GM18519 (cell line): Measurements from ENCODE around the gene TET2.
"Not testable (repeated sequence)": the region's sequence is repeated elsewhere in the genome, so short reads cannot be mapped to it uniquely, and the experiment has no call there.

Source experiments
- ATAC-seq: cut with Tn5 transposase; IDR thresholded peaks from one replicate; pipeline ENCODE4 v1.9.1; 2021; ENCODE audit warnings: mild to moderate bottlenecking, moderate library complexity; ENCODE audit not compliant: unreplicated experiment, low FRiP score

TET2 gene

DNA sequence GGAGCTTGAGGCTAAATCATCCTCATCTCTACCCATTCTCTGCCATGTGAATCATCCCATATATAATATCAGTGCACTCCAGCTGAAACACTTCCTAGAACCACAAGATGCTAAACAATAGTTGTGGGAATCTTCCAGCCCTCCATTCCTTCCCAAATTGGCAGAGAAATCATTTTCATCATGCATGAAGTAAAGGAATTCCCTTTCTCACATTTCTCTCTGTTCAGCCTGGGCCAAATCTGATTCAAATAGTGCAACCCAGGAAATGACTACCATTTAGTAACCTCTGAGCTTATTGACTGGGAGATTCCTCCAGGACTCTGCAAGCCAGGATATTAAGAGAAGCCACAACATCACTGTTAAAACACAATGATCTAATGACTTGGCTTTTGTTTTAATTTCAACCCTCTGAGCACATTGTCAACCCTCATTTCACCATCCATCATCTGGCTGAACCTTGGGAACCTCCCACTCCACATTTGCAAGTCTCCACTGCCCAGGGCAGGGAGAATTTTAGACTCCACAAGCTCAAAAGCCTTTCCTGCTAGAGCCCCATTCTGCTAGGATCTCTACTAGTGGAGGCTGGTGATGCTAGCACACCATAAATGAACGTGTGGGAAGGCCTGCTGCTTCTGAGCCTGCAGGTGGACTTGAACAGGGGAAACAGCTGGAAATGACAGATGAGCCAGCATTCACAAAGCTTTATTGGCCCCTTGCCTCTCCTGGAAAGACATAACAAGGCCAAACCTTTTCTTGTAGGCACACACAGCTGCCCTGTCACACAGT is 133.9 kb downstream of the TET2 start:
- no peak for ATAC-seq

DNA sequence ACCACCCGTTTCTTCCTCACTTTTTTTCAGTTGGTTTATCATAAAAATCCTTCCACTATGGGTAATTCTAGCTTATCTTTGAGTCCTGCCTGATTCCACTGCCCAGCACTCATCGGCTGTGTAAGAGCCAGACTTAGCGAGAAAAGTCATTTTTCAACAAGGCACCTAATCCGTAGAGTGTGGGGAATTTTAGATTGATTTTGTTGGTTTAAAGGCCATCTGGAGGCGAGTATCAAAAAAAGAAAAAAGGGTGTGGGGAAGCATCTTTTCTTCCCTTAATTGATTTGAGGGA is 134.4 kb downstream of the TET2 start:
- ATAC-seq: no peak

DNA sequence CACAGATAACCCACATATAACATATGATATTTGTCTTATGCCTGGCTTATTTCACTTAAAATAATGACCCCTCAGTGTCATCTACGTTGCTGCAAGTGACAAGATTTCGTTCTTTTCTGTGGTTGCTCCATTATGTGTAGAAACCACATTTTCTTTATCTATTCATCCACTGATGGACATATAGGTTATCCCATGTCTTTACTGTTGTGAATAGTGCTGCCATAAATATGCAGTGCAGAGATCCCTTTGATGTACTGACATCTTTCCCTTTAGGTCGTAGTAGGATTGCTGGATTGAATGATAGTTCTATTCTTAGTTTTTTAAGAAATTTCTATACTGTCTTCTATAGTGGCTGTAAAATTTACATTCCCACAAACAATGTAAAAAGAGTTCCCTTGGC is 135.8 kb downstream of the TET2 start:
- ATAC-seq: no peak

DNA sequence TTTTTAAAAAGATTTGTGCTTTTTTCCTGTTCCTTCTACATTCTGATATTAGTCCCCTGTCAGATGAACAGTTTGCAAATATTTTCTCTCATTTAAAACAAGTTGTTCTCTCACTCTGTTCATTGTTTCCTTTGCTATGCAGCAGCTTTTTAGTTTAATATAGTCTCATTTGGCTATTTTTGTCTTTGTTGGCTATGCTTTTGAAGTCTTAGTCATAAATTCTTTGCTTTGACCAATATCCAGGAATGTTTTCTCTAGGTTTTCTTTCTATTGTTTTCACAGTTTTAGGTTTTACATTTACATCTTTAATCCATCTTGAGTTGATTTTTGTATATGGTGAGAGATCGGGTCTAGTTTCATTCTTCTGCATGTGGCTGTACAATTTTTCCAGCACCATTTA is 136.8 kb downstream of the TET2 start:
- ATAC-seq: no peak

DNA sequence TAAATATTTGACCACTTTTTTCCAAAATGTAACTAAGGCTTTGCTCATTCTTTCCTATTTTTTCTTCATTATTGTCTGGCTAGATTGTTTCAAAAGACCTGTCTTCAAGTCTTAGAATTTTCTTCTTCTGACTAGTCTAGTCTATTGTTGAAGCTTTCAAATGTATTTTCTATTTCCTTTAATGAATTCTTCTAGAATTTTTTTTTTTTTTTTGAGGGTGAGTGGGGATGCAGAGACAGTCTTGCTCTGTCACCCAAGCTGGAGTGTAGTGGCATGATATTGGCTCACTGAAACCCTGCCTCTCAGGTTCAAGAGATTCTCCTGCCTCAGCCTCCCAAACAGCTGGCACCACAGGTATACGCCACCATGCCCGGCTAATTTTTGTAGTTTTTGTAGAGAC is 141.4 kb downstream of the TET2 start:
- no peak for ATAC-seq

DNA sequence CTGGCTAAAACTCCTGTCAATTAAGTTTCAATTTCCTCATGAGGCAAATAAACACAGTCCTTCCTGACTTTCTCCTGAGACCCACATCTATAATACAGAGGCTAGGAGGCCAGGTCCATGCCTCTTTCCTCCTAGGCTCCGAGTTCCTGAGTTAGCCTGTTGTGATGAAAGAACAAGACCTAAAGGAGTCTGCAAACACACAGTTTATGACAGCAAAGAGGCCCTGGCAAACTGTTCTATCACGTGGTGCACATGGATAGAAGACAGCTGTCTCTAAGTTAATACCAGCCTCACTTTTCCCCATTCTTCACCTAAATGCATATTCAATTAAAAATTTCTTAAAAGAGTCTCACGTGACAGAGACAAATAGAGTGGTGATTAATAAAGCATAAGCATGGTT is 145.2 kb downstream of the TET2 start:
- no peak for ATAC-seq

DNA sequence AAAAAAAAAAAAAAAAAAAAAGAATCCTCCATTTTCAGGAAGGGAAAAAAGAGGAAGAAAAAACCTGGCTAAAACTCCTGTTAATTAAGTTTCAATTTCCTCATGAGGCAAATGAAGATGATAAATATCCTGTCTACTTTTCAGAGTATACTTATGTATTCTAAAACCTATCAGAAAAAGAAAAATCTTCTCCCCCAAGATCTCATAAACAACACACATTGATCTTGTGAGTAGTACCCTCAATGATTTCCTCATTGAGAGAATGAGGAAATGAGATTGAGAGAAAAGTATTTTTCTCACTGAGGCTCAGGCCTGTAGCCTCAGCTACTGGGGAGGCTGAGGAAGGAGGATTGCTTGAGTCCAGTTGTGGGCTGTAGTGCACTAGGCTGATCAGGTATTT is 146.7 kb downstream of the TET2 start:
- no peak for ATAC-seq

DNA sequence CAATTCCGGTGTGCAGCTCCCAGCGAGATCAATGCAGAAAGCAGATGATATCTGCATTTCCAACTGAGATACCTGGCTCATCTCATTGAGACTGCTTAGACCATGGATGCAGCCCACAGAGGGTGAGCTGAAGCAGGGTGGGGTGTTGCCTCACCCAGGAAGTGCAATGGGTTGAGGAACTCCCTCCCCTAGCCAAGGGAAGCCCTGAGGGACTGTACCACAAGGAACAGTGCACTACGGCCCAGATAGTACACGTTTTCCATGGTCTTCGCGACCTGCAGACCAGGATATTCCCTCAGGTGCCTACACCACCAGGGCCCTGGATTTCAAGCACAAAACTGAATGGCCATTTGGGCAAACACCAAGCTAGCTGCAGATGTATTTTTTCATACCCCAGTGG is 150.0 kb downstream of the TET2 start:
- ATAC-seq: no peak

DNA sequence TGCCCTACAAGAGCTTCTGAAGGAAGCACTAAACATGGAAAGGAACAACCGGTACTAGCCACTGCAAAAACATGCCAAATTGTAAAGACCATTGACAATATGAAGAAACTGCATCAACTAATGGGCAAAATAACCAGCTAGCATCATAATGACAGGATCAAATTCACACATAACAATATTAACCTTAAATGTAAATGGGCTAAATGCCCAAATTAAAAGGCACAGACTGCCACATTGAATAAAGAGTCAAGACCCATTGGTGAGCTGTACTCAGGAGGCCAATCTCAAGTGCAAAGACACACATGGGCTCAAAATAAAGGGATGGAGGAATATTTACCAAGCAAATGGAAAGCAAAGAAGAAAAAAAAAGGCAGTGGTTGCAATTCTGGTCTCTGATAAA is 152.4 kb downstream of the TET2 start:
- ATAC-seq: not testable (repeated sequence)

DNA sequence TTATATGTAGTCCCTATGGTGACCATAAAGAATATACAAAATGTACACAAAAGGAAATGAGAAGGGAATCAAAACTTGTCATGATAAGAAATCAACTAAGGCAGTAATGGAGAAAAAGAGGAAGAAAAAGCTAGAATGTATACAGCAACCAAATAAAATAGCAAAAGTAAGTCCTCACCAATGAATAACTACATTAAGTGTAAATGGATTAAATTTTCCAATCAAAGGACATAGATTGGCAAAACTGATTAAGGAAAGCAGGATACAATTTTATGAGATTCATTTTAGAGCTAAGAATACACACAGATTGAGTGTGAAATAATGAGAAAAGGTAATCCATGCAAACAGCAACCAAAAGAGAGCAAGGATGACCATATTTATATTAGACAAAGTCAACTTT is 157.4 kb downstream of the TET2 start:
- ATAC-seq: no peak

DNA sequence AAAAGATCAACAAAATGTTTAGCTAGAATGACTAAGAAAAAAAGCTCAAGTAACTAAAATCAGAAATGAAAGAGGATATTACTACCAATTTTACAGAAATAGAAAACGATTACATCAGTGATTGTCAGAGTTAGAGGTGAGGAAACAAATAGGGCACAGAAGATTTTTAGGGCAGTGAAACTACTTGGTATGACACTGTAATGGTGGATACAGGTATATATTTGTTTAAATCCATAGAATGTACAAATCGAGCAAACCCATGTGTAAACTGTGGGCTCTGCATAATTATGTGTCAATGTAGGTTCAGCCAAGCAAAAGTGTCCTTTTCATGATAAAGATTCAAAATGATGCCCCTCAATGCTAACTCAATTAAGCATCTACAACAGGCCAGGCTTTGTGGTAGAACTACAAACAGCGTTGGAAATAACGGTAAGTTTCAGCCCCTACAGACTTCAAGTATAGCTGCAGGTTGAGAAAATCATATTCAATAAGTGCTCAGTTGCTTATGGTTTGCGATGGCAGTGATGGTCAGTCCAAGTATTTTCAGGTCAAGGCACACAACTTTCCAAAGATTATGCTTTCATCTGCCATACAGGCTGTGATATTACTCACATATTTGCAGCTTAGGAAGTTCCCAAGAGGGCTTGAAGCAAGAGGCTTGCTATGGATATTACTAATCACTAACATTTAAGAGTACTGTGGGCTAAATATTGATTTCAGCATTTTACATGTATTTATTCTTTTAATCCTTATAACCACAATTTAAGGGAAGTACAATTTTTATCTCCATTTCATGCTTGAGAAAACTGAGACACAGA is 158.6 kb downstream of the TET2 start:
- ATAC-seq: peak; percentile 35

DNA sequence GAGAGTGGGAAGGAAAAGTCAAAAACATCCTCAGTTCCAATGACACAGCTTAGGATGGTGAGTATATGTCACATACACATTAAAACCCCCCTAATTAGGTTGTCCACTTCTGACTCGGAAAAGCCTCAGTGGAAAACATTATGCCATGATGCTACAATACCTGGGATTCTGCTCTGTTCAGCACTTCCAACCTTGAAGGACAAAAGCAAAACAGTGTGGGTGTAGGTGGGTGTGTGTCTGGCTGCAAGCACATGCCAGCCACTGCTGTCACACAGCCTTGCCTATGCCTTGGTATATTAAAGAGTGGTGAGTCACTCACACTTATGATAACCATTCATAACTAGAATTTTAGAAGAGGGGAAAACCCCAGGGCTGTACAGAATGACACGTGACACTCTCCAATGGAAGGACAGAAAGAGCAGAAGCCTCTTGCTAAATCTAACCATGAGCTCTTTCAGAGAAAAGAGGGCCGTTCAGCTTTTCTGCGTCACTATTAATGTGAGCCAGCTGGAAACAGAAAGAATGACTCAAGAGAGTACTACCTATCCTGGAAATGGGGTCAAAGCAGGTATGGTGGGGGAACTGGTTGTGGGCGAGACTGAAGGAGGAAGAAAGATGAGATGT is 159.6 kb downstream of the TET2 start:
- ATAC-seq: peak; percentile 89

DNA sequence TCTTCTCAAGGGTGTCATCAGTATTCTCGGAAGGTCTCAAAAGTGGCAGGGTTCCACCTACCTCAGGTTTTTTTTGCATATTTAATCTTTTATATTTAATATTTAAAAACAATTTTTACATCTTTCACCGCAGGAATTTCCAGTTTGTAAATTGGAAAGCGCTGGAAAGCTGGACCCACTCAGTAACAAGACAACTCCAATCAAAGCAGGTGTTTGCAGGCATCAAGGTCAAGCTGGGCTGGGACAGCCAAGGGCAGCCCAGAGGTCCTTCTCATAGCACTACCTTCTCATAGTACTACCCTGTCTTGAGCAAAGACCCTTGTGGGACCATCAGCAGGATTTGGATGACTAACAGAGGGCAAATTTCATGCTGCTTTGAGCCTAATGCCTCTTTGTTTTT is 160.1 kb downstream of the TET2 start:
- no peak for ATAC-seq

DNA sequence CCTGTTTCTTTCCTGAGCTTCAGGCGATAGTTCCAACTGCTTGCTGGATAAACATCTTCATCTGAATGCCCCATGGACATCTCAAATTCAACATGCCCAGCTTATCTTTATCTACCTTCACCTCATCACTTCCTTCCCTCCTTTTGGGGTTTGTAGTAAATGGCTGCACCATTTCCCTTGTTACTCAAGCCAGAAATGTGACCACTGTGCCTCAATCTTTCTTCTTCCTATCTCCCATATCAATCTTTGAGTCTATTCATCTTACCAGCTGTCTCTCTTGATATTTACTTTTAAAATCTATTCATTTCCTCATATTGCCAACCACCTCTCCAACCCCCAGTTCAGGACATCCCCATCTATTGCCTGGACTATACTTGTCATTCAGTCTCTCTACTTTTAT is 171.8 kb downstream of the TET2 start:
- ATAC-seq: no peak

DNA sequence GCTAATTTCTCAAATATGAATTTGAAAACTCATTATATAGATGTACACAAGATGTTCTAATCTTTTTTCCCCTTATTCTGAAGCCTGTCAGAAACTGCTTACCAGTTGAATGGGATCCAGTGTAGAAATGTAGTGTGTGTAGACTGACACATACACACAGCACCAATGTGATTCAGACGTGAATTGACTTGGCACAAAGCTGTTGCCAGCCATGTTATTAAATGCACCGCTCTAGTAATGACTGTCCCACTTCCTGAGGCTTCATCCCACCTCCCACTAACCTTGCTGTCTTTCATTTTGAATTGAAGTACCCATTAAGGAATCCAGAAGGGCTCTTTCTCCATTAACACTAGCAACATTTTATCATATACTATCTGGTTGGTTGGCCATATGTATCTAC is 180.5 kb downstream of the TET2 start:
- no peak for ATAC-seq

DNA sequence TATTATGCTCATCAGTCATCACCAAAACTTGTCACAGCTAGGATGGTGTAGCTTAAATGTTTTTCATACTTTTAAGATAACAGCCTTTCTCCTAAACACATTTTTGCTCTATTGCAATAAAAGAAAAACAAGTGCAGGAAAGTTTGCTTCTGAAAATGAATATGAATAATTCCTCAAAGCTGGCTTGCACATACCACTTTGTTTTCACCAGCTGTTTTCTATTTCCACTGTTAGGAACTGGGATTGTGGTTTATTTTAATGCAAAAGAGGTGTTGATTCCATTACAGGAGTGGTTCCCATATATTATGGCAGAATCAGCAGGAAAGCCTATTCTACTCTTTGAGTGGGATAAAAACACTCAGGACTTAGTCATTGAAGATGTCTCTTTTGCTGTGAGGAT is 181.3 kb downstream of the TET2 start:
- no peak for ATAC-seq

DNA sequence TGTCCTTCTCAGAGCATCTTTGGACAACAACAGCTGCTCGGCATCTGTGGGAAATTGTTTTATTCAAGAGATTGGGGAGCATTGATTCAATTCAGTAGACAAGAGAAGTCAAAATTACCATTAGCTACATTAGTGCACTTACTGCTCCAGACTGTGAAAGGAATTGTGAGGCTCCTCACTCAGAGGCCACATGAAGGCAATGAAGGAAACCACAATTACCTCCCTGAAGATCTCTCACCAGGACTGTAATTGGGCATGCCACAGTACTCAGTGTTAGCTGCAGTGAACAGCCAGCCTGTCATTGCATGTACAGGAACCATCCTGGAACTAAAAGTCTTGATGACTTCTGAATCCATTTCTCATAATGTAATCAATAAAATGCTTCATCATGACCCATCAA is 182.4 kb downstream of the TET2 start:
- ATAC-seq: no peak
